HG02870 (cell line): ENCODE results near the gene ZNF764.
"Not testable (repeated sequence)": the region's sequence is repeated elsewhere in the genome, so short reads cannot be mapped to it uniquely, and the experiment has no call there.

ENCODE experiments used
- ATAC-seq: cut with Tn5 transposase; IDR thresholded peaks from one replicate; pipeline ENCODE4 v1.9.1; 2021; ENCODE audit warnings: mild to moderate bottlenecking, moderate library complexity; ENCODE audit not compliant: unreplicated experiment

Gene ZNF764

DNA sequence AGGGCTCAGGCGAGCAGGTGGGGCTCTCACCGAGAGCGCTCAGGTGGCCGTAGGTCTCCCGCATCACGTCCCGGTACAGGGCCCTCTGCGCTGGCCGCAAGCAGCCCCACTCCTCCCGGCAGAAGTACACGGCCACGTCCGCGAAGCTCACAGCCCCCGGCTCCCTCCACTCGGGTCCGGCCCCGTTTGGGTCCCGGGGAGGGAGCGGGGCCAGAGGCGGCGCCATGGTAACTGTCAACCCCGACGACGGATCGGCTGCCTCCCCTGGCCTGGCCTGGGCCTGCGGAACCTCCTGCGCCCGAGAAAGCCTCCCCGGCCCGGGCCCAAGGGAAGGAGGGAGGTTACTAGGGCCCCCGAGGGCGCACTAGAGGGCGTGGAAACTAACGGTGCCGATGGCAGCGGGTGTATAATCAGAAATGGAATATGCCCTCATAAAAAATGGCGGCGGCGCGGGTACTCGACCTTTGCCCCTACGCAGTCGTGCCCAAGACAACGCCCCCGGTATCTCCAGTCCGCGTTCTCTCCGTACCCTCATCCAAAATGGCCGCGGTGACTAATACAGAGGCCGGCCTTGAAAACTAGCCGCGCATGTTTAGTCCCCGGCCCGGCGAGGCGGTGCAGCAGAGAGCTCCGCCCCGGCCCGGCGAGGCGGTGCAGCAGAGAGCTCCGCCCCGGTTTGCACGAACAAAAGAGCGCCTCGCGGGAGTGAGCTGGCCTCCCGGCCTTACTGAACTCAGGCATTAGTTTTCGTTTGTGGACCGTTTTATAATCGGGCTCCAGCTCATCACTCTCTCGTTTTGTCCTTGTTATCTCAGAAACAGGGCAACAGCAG, at the start of gene ZNF764:
ZNF764 (minus strand) TSS at position 418 of the 832 bp plus-strand sequence; CDS start at position 226, 192 bp downstream.
- peak; percentile 90 for ATAC-seq

DNA sequence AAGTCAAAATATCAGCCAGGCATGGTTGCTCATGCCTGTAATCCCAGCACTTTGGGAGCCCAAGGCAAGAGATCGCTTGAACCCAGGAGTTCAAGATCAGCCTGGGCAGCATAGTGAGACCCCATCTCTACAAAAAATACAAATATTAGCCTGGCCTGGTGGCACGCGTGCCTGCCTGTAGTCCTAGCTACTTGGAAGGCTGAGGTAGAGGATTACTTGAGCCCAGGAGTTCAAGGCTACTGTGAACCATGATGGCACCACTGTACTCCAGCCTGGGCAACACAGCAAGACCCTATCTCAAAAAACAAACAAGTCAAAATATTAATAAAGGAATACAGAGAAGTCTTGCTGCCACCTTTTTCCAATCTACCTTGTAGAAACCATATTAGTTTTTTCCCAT, 47.8 kb upstream of the ZNF764 start:
- no peak for ATAC-seq

DNA sequence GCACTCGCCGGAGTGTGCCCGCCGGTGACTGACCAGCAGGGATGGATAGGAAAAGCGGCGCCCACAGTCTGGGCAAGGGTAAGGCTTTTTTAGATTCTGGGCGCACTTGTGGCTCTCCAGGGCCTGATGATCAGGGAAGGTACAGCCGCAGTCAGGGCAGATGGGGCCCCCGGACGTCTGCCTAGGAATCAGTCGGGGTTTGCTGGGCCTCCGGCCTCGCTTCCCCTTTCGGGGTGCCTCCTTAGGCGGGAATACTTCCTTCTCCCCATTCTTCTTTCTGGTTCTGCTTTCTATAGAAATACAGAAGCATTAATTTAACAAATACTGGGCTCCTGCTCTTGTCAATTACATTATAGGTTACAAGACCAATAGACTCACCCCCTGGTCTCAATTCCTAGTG, 47.0 kb upstream of the ZNF764 start:
- no peak for ATAC-seq

DNA sequence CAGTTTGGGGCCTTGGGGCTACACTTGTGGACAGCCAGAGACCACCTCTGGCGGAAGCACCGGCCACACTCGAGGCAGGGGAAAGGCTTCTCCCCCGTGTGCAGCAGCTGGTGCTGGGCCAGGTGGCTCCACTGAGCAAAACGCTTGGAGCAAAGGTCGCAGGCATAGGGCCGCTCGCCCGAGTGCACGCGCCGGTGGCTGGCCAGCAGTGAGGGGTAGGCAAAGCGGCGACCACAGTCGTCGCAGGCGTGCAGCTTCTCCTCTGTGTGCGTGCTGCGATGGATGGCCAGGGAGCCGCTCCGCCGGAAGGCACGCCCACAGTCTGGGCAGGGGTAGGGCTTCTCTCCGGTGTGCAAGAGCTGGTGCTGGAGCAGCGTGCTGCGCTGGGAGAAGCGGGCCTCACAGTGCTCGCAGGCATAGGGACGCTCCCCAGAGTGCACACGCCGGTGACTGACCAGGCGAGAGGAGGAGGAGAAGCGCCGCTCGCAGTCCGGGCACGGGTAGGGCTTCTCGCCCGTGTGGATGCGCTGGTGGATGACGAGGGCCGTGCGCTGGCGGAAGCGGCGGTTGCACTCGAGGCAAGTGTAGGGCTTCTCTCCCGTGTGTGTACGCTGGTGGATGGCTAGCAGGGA, 46.3 kb upstream of the ZNF764 start:
- no peak for ATAC-seq

DNA sequence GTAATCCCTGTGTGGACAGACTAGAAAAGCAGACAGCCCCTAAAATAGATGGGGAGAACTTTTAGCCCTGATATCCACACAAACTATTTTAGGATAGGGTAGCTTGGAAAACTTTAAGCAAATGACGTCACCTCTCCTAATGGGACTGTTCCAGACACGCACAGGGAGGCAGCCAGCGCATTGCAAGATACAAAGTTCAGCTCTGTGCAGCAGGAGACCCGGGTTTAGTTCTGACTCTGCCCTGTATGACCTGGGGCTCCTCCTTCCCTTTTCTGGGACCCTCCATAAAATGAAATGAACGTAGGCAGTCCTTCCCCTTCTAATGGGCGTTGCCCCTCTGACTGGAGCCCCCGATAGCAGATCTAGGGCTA, 45.8 kb upstream of the ZNF764 start:
- ATAC-seq: no peak

DNA sequence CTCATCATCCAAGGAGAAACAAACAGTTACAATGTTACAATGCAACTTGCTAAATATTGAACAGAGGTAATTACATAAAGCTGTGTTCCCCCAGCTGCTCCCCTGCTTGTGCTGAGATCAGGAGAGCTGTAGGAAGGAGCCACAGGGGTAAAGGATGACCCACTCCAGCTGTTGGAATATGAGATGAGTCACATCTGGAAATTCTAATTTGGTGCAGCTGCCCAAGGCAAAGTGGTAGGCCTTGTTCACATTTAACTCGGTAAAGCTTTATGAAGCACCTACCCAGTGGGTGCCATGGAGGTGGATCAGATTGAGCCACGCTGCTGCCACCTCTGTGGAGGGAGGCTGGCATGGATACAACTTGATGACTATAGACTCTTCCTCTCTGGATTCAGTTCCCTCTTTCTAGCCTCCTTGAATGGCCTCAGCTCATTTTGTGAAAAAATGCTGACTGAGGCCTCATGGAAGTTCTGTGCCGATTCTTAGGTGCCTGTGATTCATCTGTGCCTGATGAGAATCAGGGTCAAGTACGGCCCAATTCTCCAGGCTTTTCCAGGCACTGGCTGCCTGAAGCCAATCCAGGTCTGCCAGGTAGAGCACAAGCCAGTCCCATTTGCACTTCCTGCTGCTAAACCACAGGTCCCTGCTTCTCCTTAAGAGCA, 44.6 kb upstream of the ZNF764 start:
- ATAC-seq: no peak

DNA sequence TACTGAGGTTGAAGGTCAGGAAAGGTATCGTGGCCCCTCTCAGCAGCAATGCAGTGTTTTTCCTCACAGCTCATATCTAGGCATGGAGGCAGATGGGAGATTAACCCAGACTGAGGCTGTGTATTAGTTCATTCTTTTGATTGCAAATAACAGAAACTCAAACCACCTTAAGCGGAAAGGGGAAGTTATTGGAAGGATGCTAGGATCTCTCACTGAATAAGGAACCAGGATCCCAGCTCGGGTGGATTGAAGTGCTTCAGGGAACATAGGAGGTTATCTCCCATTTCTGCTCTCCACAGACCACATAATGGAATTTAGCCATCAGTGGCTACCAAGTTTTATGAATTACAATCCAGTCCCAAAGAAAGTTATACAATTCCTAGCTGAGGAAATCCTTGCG, 43.8 kb upstream of the ZNF764 start:
- no peak for ATAC-seq

DNA sequence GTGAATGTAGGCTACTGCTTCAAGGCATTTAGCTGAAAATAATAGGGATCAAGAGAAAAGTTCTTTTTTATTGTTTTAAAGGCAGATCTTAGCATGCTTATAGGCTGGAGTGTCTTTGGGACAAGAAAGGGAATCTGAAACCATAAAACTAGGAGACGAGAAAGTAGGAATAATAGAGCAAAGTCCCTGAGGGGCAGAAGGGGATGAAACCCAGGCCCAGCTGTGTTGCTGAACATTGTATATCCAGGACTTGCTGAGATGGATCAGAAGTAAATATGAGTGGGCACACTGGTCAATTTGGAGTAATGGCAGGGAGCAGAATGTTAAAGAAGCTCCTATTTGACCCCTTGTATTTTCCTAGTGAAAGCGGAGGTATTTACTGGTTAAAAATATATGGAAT, 42.8 kb upstream of the ZNF764 start:
- ATAC-seq: no peak

DNA sequence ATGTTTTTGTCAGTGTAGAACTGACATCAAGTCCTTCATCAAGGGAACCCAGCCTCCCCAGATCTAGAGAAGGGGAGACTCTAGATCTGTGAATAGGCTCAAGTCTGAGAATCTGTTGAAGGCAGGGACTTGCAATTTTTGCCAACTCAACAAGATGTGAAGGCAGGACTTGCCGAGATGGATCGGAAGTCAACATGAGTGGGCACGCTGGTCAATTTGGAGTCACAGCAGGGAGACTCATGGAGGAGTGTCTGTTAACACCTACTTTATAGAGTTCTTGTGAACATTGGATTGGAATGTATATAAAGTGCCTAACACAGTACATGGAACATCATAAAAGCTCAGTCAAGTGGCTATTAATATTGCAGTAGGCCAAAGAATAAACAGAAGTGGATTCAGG, 42.0 kb upstream of the ZNF764 start:
- no peak for ATAC-seq

DNA sequence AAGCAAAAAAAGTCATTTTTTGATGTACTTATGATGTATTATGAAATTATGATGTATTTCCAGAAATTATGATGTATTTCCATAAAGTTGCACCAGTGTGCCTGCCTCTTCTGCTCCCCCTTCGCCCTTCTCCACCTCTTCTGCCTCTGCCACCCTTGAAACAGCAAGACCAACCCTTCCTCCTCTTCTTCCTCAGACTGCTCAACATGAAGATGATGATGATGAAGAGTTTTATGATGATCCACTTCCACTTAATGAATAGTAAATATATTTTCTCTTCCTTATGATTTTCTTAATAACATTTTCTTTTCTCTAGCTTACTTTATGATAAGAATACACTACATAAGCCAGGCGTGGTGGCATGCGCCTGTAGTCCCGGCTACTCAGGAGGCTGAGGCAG, 34.7 kb upstream of the ZNF764 start:
- no peak for ATAC-seq

DNA sequence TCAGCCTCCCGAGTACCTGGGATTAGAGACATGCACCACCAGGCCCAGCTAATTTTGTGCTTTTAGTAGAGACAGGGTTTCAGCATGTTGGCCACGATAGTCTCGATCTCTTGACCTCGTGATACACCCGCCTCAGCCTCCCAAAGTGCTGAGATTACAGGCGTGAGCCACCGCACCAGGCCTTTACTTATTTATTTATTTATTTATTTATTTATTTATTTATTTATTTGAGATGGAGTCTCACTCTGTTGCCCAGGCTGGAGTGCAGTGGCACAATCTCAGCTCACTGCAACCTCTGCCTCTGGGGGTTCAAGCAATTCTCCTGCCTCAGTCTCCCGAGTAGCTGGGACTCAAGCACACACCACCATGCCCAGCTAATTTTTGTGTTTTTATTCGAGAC, 32.7 kb upstream of the ZNF764 start:
- ATAC-seq: not testable (repeated sequence)

DNA sequence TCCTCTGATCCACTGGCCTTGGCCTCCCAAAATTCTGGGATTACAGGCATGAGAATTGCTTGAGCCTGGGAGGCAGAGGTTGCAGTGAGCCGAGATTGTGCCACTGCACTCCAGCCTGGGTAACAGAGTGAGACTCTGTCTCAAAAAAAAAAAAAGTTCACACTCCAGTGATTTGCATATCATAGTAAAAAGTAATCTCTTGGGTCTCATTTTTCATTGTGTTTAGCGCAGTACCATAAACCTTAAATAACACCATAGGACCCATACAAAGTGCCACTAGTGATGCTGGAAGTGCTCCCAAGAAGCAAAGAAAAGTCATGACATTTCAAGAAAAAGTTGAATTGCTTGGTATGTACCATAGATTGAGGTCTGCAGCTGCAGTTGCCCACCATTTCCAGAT, 31.4 kb upstream of the ZNF764 start:
- ATAC-seq: not testable (repeated sequence)

DNA sequence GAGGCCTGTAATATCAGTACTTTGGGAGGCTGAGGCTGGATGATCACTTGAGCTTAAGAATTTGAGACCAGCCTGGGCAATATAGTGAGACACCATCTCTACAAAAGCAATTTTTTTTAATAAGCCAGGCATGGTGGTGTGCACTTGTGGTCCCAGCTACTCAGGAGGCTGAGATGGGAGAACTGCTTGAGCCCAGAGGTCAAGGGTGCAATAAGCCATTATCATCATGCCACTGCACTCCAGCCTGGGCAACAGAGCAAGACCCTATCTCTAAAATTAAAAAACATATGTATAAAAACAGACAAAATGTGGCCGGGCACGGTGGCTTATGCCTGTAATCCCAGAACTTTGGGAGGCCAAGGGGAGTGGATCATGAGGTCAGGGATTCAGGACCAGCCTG, 30.5 kb upstream of the ZNF764 start:
- no peak for ATAC-seq

DNA sequence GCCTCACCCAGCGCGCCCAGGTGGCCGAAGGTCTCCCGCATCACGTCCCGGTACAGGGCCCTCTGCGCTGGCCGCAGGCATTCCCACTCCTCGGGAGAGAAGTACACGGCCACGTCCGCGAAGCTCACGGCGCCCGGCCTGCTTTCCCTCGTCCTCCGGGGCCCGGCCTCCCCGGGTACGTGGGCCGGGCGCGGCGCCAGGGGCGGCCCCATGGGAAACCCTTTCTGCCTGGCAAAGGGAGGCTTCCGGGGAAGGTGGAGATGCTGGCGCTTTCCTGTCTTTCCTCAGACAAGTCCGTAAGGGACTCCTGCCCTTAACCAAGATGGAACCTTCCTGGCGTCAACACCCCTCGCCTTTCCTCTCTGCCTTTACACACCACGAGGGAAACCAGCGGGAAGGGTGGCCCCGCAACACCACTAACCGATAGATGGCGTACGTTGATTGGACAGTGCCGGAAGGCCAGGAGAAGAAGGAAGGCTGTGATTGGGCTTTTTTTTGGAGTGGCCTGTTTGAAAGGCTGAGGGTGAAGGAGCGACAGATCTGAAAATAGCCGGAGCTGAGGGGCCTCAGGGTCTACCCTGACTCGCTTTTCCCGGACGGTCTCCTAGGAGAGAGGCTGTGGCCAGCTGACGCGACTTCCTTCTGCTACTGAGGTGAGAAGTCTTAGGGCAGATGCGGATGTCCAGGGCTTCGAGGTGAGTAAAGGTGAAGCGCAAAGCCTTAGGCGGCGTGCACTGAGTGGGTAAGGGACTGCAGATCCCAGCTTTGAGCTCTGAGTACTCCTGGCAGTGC, 27.4 kb upstream of the ZNF764 start, which contains the start of gene ZNF785:
ZNF785 (minus strand) TSS at position 298 of the 792 bp plus-strand sequence; CDS start at position 212, 86 bp downstream.
- peak; percentile 93 for ATAC-seq

DNA sequence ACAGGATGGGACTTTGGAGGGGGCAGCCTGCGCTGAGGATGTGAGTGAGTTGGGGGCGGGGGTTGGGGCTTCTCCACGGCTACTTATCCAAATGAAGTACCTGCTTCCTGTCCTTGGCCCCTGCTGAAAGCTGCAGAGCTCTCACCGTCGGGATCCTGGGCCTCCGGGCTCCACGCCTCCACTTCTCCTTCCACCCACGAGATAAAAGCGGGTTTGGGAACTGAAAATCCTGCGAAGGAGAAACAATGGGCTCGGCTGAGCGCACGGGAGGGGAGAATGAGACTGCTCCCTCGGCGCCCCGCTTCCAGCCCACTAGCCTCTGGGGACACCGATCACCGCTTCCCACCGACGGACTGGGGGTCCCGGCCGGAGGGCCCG, 26.8 kb upstream of the ZNF764 start:
- no peak for ATAC-seq

DNA sequence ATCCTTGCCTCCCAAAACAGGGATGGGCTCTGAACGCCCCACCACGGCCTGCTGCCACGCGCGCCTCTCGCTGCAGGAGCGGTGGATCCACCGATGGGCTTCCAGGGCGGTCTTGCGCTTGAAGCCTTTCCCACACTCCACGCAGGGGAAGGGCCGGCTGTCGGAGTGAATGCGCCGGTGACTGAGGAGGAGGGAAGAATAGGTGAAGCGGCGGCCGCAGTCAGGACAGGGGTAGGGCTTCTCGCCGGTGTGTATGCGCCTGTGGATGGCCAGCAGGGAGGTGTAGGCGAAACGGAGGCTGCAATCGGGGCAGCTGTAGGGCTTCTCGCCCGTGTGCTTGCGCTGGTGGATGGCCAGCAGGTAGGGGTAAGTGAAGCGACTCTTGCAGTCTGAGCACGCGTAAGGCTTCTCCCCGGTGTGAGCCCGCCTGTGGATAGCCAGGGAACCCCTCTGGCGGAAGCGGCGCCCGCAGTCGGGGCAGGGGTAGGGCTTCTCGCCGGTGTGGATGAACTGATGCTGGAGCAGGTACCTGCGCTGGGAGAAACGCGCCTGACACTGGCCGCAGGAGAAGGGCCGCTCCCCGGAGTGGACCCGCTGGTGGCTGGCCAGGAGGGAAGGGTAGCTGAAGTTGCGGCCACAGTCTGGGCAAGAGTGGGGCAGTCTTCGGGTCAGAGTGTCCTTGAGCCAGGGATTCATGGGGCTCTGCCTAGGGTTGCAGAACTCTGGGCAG, 24.6 kb upstream of the ZNF764 start:
- no peak for ATAC-seq

DNA sequence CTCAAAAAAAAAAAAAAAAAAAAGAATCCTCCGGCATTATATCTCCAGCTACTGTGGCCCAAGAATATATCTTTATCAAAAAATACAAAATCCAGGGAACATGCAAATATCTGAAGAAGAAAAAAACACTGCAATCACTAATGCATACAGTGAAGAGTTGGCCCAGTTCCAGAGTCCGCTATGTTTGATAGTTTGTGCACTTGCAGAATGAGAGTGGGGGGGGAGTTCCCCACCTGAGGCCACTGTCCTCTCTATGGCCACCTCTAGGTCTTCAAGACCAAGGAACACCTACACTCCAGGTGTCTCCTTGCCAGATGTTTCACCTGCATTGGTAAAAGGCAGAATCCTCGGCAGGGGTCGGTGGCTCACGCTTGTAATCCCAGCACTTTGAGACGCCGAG, 23.3 kb upstream of the ZNF764 start:
- no peak for ATAC-seq

DNA sequence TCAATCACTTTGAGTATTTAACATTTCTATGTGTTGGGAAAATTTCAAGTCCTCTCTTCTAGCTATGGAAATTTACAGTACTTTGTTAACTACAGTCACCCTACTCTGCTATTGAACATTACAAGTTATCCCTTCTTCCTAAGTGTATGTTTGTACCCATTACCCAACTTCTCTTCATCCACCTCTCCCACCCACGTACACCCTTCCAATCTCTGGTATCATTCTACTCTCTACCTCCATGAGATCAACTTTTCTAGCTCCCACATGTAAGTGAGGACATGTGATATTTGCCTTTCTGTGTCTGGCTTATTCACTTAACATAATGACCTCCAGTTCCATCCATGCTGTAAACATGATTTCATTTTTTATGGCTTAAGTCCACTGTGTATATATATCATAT, 16.5 kb upstream of the ZNF764 start:
- ATAC-seq: no peak

DNA sequence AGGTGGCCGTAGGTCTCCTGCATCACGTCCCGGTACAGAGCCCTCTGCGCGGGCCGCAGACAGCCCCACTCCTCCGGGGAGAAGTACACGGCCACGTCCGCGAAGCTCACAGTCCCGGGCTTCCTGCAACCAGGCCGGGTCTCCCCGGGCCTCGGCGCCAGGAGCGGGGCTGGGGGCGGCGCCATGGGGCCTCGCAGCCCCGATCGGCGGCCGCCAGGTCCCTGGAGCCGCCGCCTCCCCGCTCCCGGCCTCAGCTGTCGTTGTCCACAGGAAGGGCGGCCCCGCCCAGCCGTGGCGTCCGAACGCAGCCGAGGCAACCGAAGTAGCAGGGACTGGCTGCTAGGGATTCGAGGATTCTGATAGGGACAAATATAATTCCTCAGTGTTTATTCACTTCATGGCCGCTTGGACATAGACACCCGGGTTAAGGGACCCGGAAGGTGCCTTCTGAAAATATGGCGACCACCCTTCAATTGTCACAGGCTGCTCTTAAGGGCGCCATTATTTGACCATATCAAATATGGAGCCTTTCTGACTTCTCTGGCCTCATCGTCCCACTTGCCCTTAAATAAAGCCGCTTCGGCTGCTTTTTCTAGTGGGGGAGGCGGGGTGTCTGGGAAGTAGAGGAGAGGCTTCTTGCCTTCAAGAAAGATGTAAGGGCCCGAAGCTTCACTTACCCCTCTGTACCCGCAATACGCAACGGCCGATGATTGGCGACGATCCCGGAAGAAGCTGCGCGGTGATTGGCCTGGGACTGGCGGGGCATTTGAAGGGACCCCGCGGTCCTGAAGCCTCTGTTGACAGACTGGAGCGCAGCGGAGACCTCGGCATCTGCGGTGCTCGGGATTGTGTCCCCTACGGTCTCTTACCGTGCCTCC, 13.5 kb upstream of the ZNF764 start, which contains the start of gene ZNF688:
ZNF688 (minus strand) TSS at position 270 of the 878 bp plus-strand sequence; CDS start at position 185, 85 bp downstream.
- ATAC-seq: peak; percentile 76
